ENCODE measurements around the gene ABHD12. TPM values are rescaled to one million over a fixed set of nuclear protein-coding genes. Genes with fewer than 3 reads are reported as not detected.

Gene ABHD12
- total and polyA plus RNA-seq, 2 donors (not counting 3 experiments of a cell fraction or from before 2014, with no cell fraction given) = 19.2 to 36.0 TPM

DNA sequence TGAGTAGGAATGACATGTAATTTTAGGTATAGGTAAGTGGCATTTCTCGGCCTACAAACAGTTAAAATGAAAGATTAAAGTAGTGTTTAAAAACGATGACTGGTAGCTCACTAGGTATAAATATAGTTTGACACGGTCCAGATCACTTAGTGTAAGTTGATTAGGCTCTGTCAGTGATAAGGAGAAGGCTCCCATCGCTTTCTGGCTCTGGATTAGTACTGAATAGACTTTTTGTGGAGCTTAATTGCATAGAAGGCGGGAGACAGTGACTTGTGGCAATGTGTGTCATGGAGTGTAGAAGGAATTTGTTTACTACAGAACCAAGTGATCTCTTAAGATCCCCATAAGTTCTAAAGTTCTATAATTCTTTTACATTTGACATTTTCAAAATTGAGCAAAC is 136.1 kb downstream of the ABHD12 start:
- H4K20me1 ChIP-seq (replicated peaks; ENCODE audit: control insufficient read depth, extremely low read depth, insufficient read depth, low read length) = no peaks in the 10 kb centered on the region
- dilution Hi-C loops (cut with MboI; ENCODE audit: extremely low pct_ligation_motif_present, low sequenced_read_pairs) = no loop called here

More for the DNA sequence above, 136.1 kb downstream of the ABHD12 start:
- Histone ChIP-seq H3K4me2 (ENCODE audit: insufficient read depth, low read length) (no peak overlapping the region), H3K4me1 (ENCODE audit: control insufficient read depth, extremely low read depth, insufficient read depth, low read length) (peaks cover 5% of the 10 kb centered on the region), H3K27me3 (ENCODE audit: control insufficient read depth in 2 of 2, insufficient read depth in 2 of 2, low read length in 2 of 2) (no peaks in the 10 kb centered on the region), H3K36me3 (ENCODE audit: control insufficient read depth in 2 of 2, extremely low read depth in 1 of 2, insufficient read depth in 2 of 2, low read length in 2 of 2) (peaks cover 2 to 6% of the 10 kb centered on the region in 2 experiments), H3K4me3 (replicated peaks in 1 of 3; ENCODE audit: insufficient read depth in 1 of 3, low read depth in 1 of 3, low read length in 3 of 3) (no peak overlapping the region), H3K9me1 (replicated peaks; ENCODE audit: control insufficient read depth, extremely low read depth, insufficient read depth, low read length) (no peaks in the 10 kb centered on the region), H3K9me3 (replicated peaks; ENCODE audit: control insufficient read depth, insufficient read depth, low read length) (no peaks in the 10 kb centered on the region), H2AFZ (ENCODE audit: low read depth, low read length) (no peak overlapping the region), H3K9ac (replicated peaks; ENCODE audit: extremely low read depth, insufficient read depth, low read length) (no peak overlapping the region), H3K27ac (ENCODE audit: insufficient read depth, low read depth, low read length) (no peak overlapping the region), H3K79me2 (ENCODE audit: control insufficient read depth, insufficient read depth, low read length) (peaks cover 75% of the 10 kb centered on the region)
- no TSS peak for BruUV-seq (replicated peaks)
- TF ChIP-seq, protein P1, sequence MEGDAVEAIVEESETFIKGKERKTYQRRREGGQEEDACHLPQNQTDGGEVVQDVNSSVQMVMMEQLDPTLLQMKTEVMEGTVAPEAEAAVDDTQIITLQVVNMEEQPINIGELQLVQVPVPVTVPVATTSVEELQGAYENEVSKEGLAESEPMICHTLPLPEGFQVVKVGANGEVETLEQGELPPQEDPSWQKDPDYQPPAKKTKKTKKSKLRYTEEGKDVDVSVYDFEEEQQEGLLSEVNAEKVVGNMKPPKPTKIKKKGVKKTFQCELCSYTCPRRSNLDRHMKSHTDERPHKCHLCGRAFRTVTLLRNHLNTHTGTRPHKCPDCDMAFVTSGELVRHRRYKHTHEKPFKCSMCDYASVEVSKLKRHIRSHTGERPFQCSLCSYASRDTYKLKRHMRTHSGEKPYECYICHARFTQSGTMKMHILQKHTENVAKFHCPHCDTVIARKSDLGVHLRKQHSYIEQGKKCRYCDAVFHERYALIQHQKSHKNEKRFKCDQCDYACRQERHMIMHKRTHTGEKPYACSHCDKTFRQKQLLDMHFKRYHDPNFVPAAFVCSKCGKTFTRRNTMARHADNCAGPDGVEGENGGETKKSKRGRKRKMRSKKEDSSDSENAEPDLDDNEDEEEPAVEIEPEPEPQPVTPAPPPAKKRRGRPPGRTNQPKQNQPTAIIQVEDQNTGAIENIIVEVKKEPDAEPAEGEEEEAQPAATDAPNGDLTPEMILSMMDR (IDR thresholded peaks at IDR 0.05; ENCODE audit: extremely low read depth in 1 of 2, insufficient read depth in 1 of 2, low read depth in 1 of 2, low read length in 2 of 2) = no peak
- TF ChIP-seq POLR2A (IDR thresholded peaks at IDR 0.05; ENCODE audit: low read depth, low read length) (no peak), MAX (IDR thresholded peaks at IDR 0.05; ENCODE audit: insufficient read depth, insufficient read length) (no peak), GATA2 (IDR thresholded peaks at IDR 0.05; ENCODE audit: insufficient read depth, insufficient read length, low read depth, low read length) (no peak), FOS (IDR thresholded peaks at IDR 0.05; ENCODE audit: borderline replicate concordance, insufficient read depth, low read length) (no peak)
- POLR2A ChIA-PET = no interaction called here
- no peak for FAIRE-seq
- CTCF ChIA-PET = interaction anchor here (1.1 to 1.2 kb wide), 2 partner anchors 8 to 45 kb away, joined by 3 read pairs; no protein-coding TSS in a partner anchor
- intact Hi-C loops (cut with micrococcal nuclease) = no loop called here
- DNase-seq (ENCODE audit: low read depth, low spot score) = no peak
